Stomach (tissue), 4 donors: Measurements from ENCODE around the gene OR2T2.
"Not testable (repeated sequence)": the region's sequence is repeated elsewhere in the genome, so short reads cannot be mapped to it uniquely, and the experiment has no call there.

Experiments
- CTCF ChIP-seq, 7 experiments: fragments of 450-650 bp in 4 of 7; fragments of 200-600 bp in 3 of 7; sonication (generic) in 3 of 7; IDR thresholded peaks; one replicate each; pipeline ENCODE4 v1.5.1; 2016 to 2019; ENCODE audit warnings: antibody characterized with exemption in 7 of 7, control low read depth in 2 of 7, mild to moderate bottlenecking in 1 of 7
- EP300 ChIP-seq: sonication (generic); formaldehyde crosslinking; IDR thresholded peaks from one replicate; pipeline ENCODE4 v1.6.1; 2017; ENCODE audit warnings: antibody characterized with exemption
- POLR2A ChIP-seq, 4 donors: fragments of 450-650 bp; IDR thresholded peaks; one replicate each; pipeline ENCODE4 v1.6.1; 2016; ENCODE audit warnings: antibody characterized with exemption in 4 of 4, control low read depth in 2 of 4, mild to moderate bottlenecking in 1 of 4, moderate library complexity in 1 of 4
- POLR2AphosphoS5 ChIP-seq, 3 donors: sonication (generic); formaldehyde crosslinking; IDR thresholded peaks; one replicate each; pipeline ENCODE4 v1.6.1; 2016; ENCODE audit warnings: antibody characterized with exemption in 3 of 3

DNA sequence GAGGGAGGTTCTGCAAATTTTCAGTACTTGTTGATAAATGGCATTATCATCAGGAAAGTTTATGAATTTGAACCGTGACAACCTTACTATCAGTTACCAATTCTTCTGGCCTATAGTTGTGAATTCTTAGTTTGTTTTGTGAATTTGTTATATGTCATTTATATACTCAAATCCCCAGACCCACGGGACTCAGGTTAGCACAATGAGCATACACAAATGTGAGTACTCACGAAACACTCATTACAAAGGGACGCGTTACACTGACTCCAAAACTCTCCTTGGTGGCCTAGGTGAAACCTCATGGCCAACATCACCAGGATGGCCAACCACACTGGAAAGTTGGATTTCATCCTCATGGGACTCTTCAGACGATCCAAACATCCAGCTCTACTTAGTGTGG, 42.9 kb downstream of the OR2T2 start, which contains the start of gene OR2T5:
- not testable (repeated sequence) for TF ChIP-seq EP300; CTCF (IDR thresholded peaks at IDR 0.05); POLR2A (IDR thresholded peaks at IDR 0.05); POLR2AphosphoS5 (IDR thresholded peaks at IDR 0.05)
